ENCODE measurements around the gene OGDH.

Gene OGDH

GRCh38 chr7:44567884-44568283 is 38.5 kb upstream of the OGDH start:
- Histone ChIP-seq H3K27me3 (ENCODE audit: insufficient read depth, low read length) (no peaks in the 10 kb centered on the region), H3K9me3 (ENCODE audit: insufficient read depth, low read depth, low read length) (no peaks in the 10 kb centered on the region), H3K27ac (ENCODE audit: low read length) (no peak overlapping the region), H3K36me3 (ENCODE audit: insufficient read depth, low read depth, low read length) (peaks cover 87% of the 10 kb centered on the region), H3K4me3 (ENCODE audit: low read length) (no peak overlapping the region), H3K9ac (ENCODE audit: low read depth, low read length) (no peak overlapping the region), H3K4me1 (ENCODE audit: insufficient read depth, low read length) (no peaks in the 10 kb centered on the region)

- H3K36me3 ChIP-seq (ENCODE audit: insufficient read depth, low read depth, low read length): peaks cover 87% of the 10 kb centered on the region
- H3K9ac ChIP-seq (ENCODE audit: low read depth, low read length): no peak overlapping the region
- H3K4me1 ChIP-seq (ENCODE audit: insufficient read depth, low read length): no peaks in the 10 kb centered on the region
Observed at GRCh38 chr7:44568771-44569560, 37.5 kb upstream of the OGDH start.

GRCh38 chr7:44569959-44570358 is 36.5 kb upstream of the OGDH start:
- H3K27ac ChIP-seq (ENCODE audit: low read length): no peak overlapping the region
- no peaks in the 10 kb centered on the region for H3K9me3 ChIP-seq (ENCODE audit: insufficient read depth, low read depth, low read length)
- no peak overlapping the region for H3K9ac ChIP-seq (ENCODE audit: low read depth, low read length)
- H3K4me3 ChIP-seq (ENCODE audit: low read length): no peak overlapping the region
- peaks cover 2% of the 10 kb centered on the region; the same call in 1 of the 2 replicates for H3K4me1 ChIP-seq (ENCODE audit: insufficient read depth, low read length)
- H3K36me3 ChIP-seq (ENCODE audit: insufficient read depth, low read depth, low read length): peaks cover 80% of the 10 kb centered on the region
- H3K27me3 ChIP-seq (ENCODE audit: insufficient read depth, low read length): no peaks in the 10 kb centered on the region

More at GRCh38 chr7:44568771-44569560, 37.5 kb upstream of the OGDH start:
- no peak overlapping the region for H3K27ac ChIP-seq (ENCODE audit: low read length)
- H3K4me3 ChIP-seq (ENCODE audit: low read length): no peak overlapping the region
- H3K9me3 ChIP-seq (ENCODE audit: insufficient read depth, low read depth, low read length): no peaks in the 10 kb centered on the region
- no peaks in the 10 kb centered on the region for H3K27me3 ChIP-seq (ENCODE audit: insufficient read depth, low read length)

- no peaks in the 10 kb centered on the region for H3K27me3 ChIP-seq (ENCODE audit: insufficient read depth, low read length)
- peak overlapping the region; percentile 92 for H3K4me3 ChIP-seq (ENCODE audit: low read length)
- peaks cover 3% of the 10 kb centered on the region; the same call in 1 of the 2 replicates for H3K4me1 ChIP-seq (ENCODE audit: insufficient read depth, low read length)
- peak overlapping the region; percentile 92 for H3K9ac ChIP-seq (ENCODE audit: low read depth, low read length)
- peaks cover 68% of the 10 kb centered on the region for H3K36me3 ChIP-seq (ENCODE audit: insufficient read depth, low read depth, low read length)
- no peaks in the 10 kb centered on the region for H3K9me3 ChIP-seq (ENCODE audit: insufficient read depth, low read depth, low read length)
- peak overlapping the region; percentile 70 for H3K27ac ChIP-seq (ENCODE audit: low read length)
Observed at GRCh38 chr7:44572771-44573170, 33.7 kb upstream of the OGDH start.

- H3K9ac ChIP-seq (ENCODE audit: low read depth, low read length): peak within 1 kb of the TSS; percentile 92
- H3K36me3 ChIP-seq (ENCODE audit: insufficient read depth, low read depth, low read length): peaks cover 67% of the 10 kb centered on the region
- H3K4me1 ChIP-seq (ENCODE audit: insufficient read depth, low read length): peaks cover 3% of the 10 kb centered on the region; the same call in 1 of the 2 replicates
- H3K4me3 ChIP-seq (ENCODE audit: low read length): peak within 1 kb of the TSS; percentile 92
- H3K9me3 ChIP-seq (ENCODE audit: insufficient read depth, low read depth, low read length): no peaks in the 10 kb centered on the region
- H3K27ac ChIP-seq (ENCODE audit: low read length): peak within 1 kb of the TSS; percentile 70
- no peaks in the 10 kb centered on the region for H3K27me3 ChIP-seq (ENCODE audit: insufficient read depth, low read length)
Observed at GRCh38 chr7:44573464-44574286, 32.8 kb upstream of the OGDH start, which contains the start of gene DDX56. Gene DDX56, minus strand, starts transcription at chr7:44573908. Its CDS starts 13 bp downstream, at chr7:44573895.

- peak overlapping the region; percentile 92 for H3K4me3 ChIP-seq (ENCODE audit: low read length)
- H3K4me1 ChIP-seq (ENCODE audit: insufficient read depth, low read length): peaks cover 3% of the 10 kb centered on the region; the same call in 1 of the 2 replicates
- peak overlapping the region; percentile 92 for H3K9ac ChIP-seq (ENCODE audit: low read depth, low read length)
- peaks cover 66% of the 10 kb centered on the region for H3K36me3 ChIP-seq (ENCODE audit: insufficient read depth, low read depth, low read length)
- peak overlapping the region; percentile 70 for H3K27ac ChIP-seq (ENCODE audit: low read length)
- no peaks in the 10 kb centered on the region for H3K27me3 ChIP-seq (ENCODE audit: insufficient read depth, low read length)
- no peaks in the 10 kb centered on the region for H3K9me3 ChIP-seq (ENCODE audit: insufficient read depth, low read depth, low read length)
Observed at GRCh38 chr7:44574287-44574872, 32.0 kb upstream of the OGDH start.

- Histone ChIP-seq H3K27me3 (ENCODE audit: insufficient read depth, low read length) (no peaks in the 10 kb centered on the region), H3K9ac (ENCODE audit: low read depth, low read length) (peak overlapping the region; percentile 92; the same call in 1 of the 2 replicates), H3K9me3 (ENCODE audit: insufficient read depth, low read depth, low read length) (no peaks in the 10 kb centered on the region), H3K4me1 (ENCODE audit: insufficient read depth, low read length) (peaks cover 3% of the 10 kb centered on the region; the same call in 1 of the 2 replicates), H3K27ac (ENCODE audit: low read length) (no peak overlapping the region), H3K4me3 (ENCODE audit: low read length) (peak overlapping the region; percentile 92), H3K36me3 (ENCODE audit: insufficient read depth, low read depth, low read length) (peaks cover 66% of the 10 kb centered on the region)
Observed at GRCh38 chr7:44575054-44575453, 31.4 kb upstream of the OGDH start.

GRCh38 chr7:44576228-44576627 is 30.2 kb upstream of the OGDH start:
- H3K9ac ChIP-seq (ENCODE audit: low read depth, low read length): no peak overlapping the region
- peaks cover 7% of the 10 kb centered on the region for H3K4me1 ChIP-seq (ENCODE audit: insufficient read depth, low read length)
- H3K36me3 ChIP-seq (ENCODE audit: insufficient read depth, low read depth, low read length): peaks cover 63% of the 10 kb centered on the region
- H3K4me3 ChIP-seq (ENCODE audit: low read length): no peak overlapping the region
- H3K27ac ChIP-seq (ENCODE audit: low read length): no peak overlapping the region
- no peaks in the 10 kb centered on the region for H3K27me3 ChIP-seq (ENCODE audit: insufficient read depth, low read length)
- no peaks in the 10 kb centered on the region for H3K9me3 ChIP-seq (ENCODE audit: insufficient read depth, low read depth, low read length)

- Histone ChIP-seq H3K4me1 (ENCODE audit: insufficient read depth, low read length) (peaks cover 6% of the 10 kb centered on the region; the same call in 1 of the 2 replicates), H3K9ac (ENCODE audit: low read depth, low read length) (peak overlapping the region; percentile 90), H3K27me3 (ENCODE audit: insufficient read depth, low read length) (no peaks in the 10 kb centered on the region), H3K9me3 (ENCODE audit: insufficient read depth, low read depth, low read length) (no peaks in the 10 kb centered on the region), H3K36me3 (ENCODE audit: insufficient read depth, low read depth, low read length) (peaks cover 34% of the 10 kb centered on the region), H3K27ac (ENCODE audit: low read length) (peak overlapping the region; percentile 39), H3K4me3 (ENCODE audit: low read length) (peak overlapping the region; percentile 91)
Observed at GRCh38 chr7:44580945-44581878, 25.2 kb upstream of the OGDH start.

- Histone ChIP-seq H3K27me3 (ENCODE audit: insufficient read depth, low read length) (no peaks in the 10 kb centered on the region), H3K9me3 (ENCODE audit: insufficient read depth, low read depth, low read length) (no peaks in the 10 kb centered on the region), H3K36me3 (ENCODE audit: insufficient read depth, low read depth, low read length) (peaks cover 31% of the 10 kb centered on the region), H3K4me1 (ENCODE audit: insufficient read depth, low read length) (peaks cover 6% of the 10 kb centered on the region; the same call in 1 of the 2 replicates), H3K4me3 (ENCODE audit: low read length) (peak within 1 kb of the TSS; percentile 91), H3K27ac (ENCODE audit: low read length) (peak within 1 kb of the TSS; percentile 63), H3K9ac (ENCODE audit: low read depth, low read length) (peak within 1 kb of the TSS; percentile 90)
Observed at GRCh38 chr7:44581879-44582603, 24.4 kb upstream of the OGDH start, which contains the start of gene TMED4. Gene TMED4, minus strand, starts transcription at chr7:44582231. Its CDS starts 25 bp downstream, at chr7:44582206.

All from iPS-20b (cell line).